ENCODE results near the gene LDHB.

- TF ChIP-seq CTCF (IDR thresholded peaks at IDR 0.05) (no peak), POLR2AphosphoS5 (IDR thresholded peaks at IDR 0.05) (no peak), POLR2A (IDR thresholded peaks at IDR 0.05) (no peak)
These were observed 72.2 kb downstream of the LDHB start for GRCh38 chr12:21585485-21585884.
